Stomach smooth muscle (tissue), 2 donors: ENCODE data around the gene UFD1.

Experiments
- H3K27ac ChIP-seq: one replicate; pipeline ENCODE4 v1.7.0; 2013; ENCODE audit warnings: mild to moderate bottlenecking, low read length, inconsistent platforms
- H3K27me3 ChIP-seq, 2 donors: one replicate each; pipeline ENCODE4 v1.7.0; 2013; ENCODE audit warnings: low read length in 2 of 2; ENCODE audit not compliant: insufficient read depth in 2 of 2, control insufficient read depth in 1 of 2
- H3K36me3 ChIP-seq, 2 donors: one replicate each; pipeline ENCODE4 v1.7.0; 2013; ENCODE audit warnings: low read length in 2 of 2; ENCODE audit not compliant: control insufficient read depth in 2 of 2, insufficient read depth in 2 of 2
- H3K4me1 ChIP-seq: one replicate; pipeline ENCODE4 v1.7.0; 2013; ENCODE audit warnings: low read length; ENCODE audit not compliant: control insufficient read depth, insufficient read depth
- H3K4me3 ChIP-seq, 2 donors: one replicate each; pipeline ENCODE4 v1.7.0; 2013; ENCODE audit warnings: low read length in 2 of 2
- H3K9ac ChIP-seq, 2 donors: one replicate each; pipeline ENCODE4 v1.7.0; 2013; ENCODE audit warnings: low read length in 2 of 2, mild to moderate bottlenecking in 1 of 2
- H3K9me3 ChIP-seq, 2 donors: one replicate each; pipeline ENCODE4 v1.7.0; 2013; ENCODE audit warnings: low read length in 2 of 2; ENCODE audit not compliant: control insufficient read depth in 2 of 2
- donor health status: healthy.
- donor health status: Pancreatic carcinoma.

UFD1 gene

GRCh38 chr22:19504900-19505734 is 26.1 kb upstream of the UFD1 start:
- no peak overlapping the region for H3K9ac ChIP-seq
- no peak overlapping the region for H3K27ac ChIP-seq
- no peaks in the 10 kb centered on the region for H3K4me1 ChIP-seq
- H3K27me3 ChIP-seq, result no peaks in the 10 kb centered on the region
- H3K36me3 ChIP-seq, result no peaks in the 10 kb centered on the region
- H3K9me3 ChIP-seq, result no peaks in the 10 kb centered on the region
- H3K4me3 ChIP-seq, result no peak overlapping the region

GRCh38 chr22:19503869-19504268 is 24.9 kb upstream of the UFD1 start:
- Histone ChIP-seq H3K4me1 (no peaks in the 10 kb centered on the region), H3K4me3 (no peak overlapping the region), H3K9ac (no peak overlapping the region), H3K36me3 (no peaks in the 10 kb centered on the region), H3K27ac (no peak overlapping the region), H3K27me3 (no peaks in the 10 kb centered on the region), H3K9me3 (no peaks in the 10 kb centered on the region)

GRCh38 chr22:19503367-19503766 is 24.4 kb upstream of the UFD1 start:
- Histone ChIP-seq H3K27me3 (no peaks in the 10 kb centered on the region), H3K9me3 (no peaks in the 10 kb centered on the region), H3K4me3 (no peak overlapping the region), H3K4me1 (no peaks in the 10 kb centered on the region), H3K27ac (no peak overlapping the region), H3K9ac (no peak overlapping the region), H3K36me3 (no peaks in the 10 kb centered on the region)

- Histone ChIP-seq H3K4me1 (no peaks in the 10 kb centered on the region), H3K9ac (no peak overlapping the region), H3K27ac (no peak overlapping the region), H3K9me3 (no peaks in the 10 kb centered on the region), H3K36me3 (no peaks in the 10 kb centered on the region), H3K27me3 (no peaks in the 10 kb centered on the region), H3K4me3 (no peak overlapping the region)
Measured at GRCh38 chr22:19501897-19502447, 23.0 kb upstream of the UFD1 start.

GRCh38 chr22:19499880-19500242 is 20.9 kb upstream of the UFD1 start:
- Histone ChIP-seq H3K27me3 (no peaks in the 10 kb centered on the region), H3K9me3 (no peaks in the 10 kb centered on the region), H3K4me1 (no peaks in the 10 kb centered on the region), H3K36me3 (no peaks in the 10 kb centered on the region), H3K27ac (no peak overlapping the region), H3K9ac (no peak overlapping the region), H3K4me3 (no peak overlapping the region)

- Histone ChIP-seq H3K9ac (no peak overlapping the region), H3K36me3 (no peaks in the 10 kb centered on the region), H3K9me3 (no peaks in the 10 kb centered on the region), H3K4me1 (no peaks in the 10 kb centered on the region), H3K4me3 (no peak overlapping the region), H3K27ac (no peak overlapping the region), H3K27me3 (no peaks in the 10 kb centered on the region)
Measured at GRCh38 chr22:19499236-19499879, 20.4 kb upstream of the UFD1 start.

GRCh38 chr22:19498866-19499190 is 19.8 kb upstream of the UFD1 start:
- Histone ChIP-seq H3K36me3 (no peaks in the 10 kb centered on the region), H3K27ac (no peak overlapping the region), H3K4me1 (no peaks in the 10 kb centered on the region), H3K4me3 (no peak overlapping the region), H3K27me3 (peaks cover 0 to 2% of the 10 kb centered on the region in 2 donors), H3K9ac (no peak overlapping the region), H3K9me3 (no peaks in the 10 kb centered on the region)

- Histone ChIP-seq H3K27me3 (peaks cover 0 to 2% of the 10 kb centered on the region in 2 donors), H3K9me3 (no peaks in the 10 kb centered on the region), H3K27ac (no peak overlapping the region), H3K9ac (no peak overlapping the region), H3K36me3 (no peaks in the 10 kb centered on the region), H3K4me1 (no peaks in the 10 kb centered on the region), H3K4me3 (no peak overlapping the region)
Measured at GRCh38 chr22:19498154-19498865, 19.3 kb upstream of the UFD1 start.

GRCh38 chr22:19497245-19497644 is 18.3 kb upstream of the UFD1 start:
- Histone ChIP-seq H3K9ac (no peak overlapping the region), H3K4me3 (no peak overlapping the region), H3K9me3 (no peaks in the 10 kb centered on the region), H3K36me3 (no peaks in the 10 kb centered on the region), H3K4me1 (no peaks in the 10 kb centered on the region), H3K27me3 (peaks cover 0 to 2% of the 10 kb centered on the region in 2 donors), H3K27ac (no peak overlapping the region)

- no peaks in the 10 kb centered on the region for H3K4me1 ChIP-seq
- H3K9me3 ChIP-seq, result no peaks in the 10 kb centered on the region
- H3K36me3 ChIP-seq, result no peaks in the 10 kb centered on the region
- H3K27ac ChIP-seq, result no peak overlapping the region
- no peak overlapping the region for H3K4me3 ChIP-seq
- no peak overlapping the region for H3K9ac ChIP-seq
- peaks cover 0 to 2% of the 10 kb centered on the region in 2 donors for H3K27me3 ChIP-seq
Measured at GRCh38 chr22:19496324-19496630, 17.3 kb upstream of the UFD1 start.
